GM21786 (cell line): ENCODE results near the gene NFIB.

ENCODE experiments used
- ATAC-seq: cut with Tn5 transposase; IDR thresholded peaks from one replicate; pipeline ENCODE4 v1.9.1; 2021; ENCODE audit not compliant: unreplicated experiment

Gene NFIB

GRCh38 chr9:14158916-14159315 lies 155.0 kb downstream of the NFIB start:
- ATAC-seq: no peak

DNA sequence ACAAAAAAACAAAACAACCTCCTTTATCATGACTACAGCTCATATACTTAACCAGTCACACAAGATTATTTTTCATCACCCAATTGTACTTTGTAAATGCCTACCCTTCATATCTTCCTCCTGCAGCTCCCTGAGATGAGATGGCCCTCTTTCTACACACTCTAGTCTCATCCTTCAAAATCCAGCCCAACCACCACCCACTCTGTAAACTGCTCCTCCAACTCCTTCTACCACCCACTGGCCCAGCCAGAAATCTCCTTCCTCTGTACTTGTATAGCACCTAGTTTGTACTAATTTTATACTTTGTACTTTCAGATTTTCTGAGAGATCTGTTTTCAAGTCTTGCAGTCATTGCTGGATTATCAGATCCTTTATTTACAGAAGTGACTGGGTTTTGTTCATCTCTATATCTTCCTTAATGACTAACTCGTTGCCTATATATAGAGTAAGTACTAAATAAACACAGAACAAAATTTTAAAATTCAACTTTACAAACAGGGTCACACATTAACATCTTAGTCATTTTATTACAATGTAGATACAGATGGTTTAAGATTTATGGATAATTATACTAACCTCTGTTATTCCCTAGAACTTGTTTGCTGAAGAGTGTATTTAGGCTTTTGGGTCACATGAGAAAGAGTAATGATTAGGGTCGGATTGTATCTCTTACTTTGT lies 155.7 kb downstream of the NFIB start:
- ATAC-seq: no peak

- no peak for ATAC-seq
These were observed 156.8 kb downstream of the NFIB start for GRCh38 chr9:14157191-14157590.

GRCh38 chr9:14156046-14156445 lies 157.9 kb downstream of the NFIB start:
- peak; percentile 93 for ATAC-seq

DNA sequence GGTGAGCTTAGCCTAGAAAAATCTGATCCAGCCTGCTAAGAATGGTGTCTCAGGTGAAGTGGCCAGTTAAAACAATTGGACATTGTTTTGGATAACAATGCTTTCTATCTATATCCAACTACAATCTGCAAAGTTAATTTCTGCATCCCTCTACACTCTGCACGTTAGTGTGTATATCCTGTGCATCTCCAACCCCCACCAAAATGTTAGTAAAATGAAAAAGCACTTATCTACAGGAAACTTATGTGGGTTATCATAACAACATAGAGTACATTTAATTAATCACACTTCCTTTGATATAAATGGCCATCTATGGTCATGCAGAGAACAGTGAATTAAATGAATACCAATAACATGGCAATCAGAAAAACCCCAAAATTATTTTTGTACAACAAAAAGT lies 158.7 kb downstream of the NFIB start:
- ATAC-seq: no peak

- ATAC-seq: no peak
These were observed 160.6 kb downstream of the NFIB start for GRCh38 chr9:14153310-14153720.

- no peak for ATAC-seq
These were observed 162.5 kb downstream of the NFIB start for GRCh38 chr9:14151451-14151850.

DNA sequence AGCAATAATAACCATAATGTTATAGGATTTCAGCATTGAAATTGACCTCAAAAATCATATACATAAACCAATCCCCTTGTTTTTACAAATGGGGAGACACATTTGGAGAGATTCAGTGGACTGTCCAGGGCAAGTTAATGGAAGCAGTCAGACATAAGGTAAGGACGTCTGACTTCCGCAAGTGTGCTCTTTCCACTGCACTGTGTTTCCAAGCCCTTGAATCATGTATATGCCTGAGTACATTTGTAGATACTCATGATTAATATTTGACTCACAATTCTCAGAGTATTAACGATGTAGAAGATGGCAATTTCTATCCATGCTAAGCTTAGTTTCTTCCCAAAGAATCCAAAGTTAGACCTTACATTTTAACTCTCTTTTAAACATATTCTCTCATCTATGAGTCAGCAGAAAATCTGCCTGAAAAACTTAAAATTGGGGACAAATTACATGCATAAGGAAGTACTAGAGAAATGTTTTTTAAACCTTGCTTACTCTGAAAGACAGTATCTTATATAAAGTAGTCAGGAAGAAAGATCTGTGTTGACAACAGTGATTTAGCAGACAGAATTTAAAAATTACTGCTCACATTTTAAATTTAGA lies 165.3 kb downstream of the NFIB start:
- ATAC-seq: no peak

GRCh38 chr9:14147738-14148137 lies 166.2 kb downstream of the NFIB start:
- ATAC-seq: no peak

DNA sequence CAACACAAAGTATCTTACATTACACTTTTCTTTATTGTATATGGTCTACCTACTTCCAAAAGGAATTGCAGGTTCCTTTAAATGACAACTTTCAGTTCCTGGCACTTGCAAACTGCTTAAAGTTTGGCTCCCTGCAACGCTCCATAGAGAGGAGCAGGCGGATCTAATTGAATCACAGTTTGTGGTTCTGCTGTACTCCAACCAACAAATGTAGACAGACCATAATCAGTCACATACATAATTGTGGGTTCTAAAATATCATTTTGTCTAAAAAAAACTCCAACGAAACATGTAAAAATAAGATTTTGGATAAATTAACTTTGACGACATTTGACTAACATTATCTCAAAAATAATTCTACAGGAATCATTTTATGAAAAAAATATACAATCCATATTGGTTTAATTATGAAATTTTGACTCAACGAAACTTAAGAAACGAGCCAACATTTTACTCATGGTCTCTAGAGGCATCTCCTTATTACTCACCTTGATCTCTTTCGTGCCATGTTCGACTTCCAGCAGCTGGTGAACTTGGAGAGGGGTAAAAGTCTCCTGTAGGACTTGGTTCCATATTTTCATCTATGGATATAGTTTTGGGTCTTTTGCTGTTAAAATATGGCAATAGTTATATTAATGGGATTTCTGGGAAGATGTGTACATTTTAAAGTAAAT lies 167.6 kb downstream of the NFIB start:
- no peak for ATAC-seq

- no peak for ATAC-seq
These were observed 169.7 kb downstream of the NFIB start for GRCh38 chr9:14144215-14144614.

DNA sequence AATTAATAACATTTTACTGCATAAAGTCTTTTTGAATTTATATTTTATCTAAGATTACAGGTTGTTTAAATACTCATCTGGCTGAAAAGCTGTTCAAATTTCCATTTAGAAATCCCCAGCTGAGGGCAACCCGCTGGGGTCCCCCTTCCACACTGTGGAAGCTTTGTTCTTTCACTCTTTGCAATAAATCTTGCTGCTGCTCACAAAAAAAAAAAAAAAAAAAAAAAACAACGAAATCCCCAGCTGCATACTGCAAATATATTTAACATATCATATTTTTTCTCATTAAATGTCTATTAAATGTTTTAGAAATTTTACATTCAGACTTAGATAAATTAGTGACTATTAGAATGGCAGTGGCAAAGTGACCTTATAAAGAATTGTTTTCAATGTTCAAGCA lies 172.2 kb downstream of the NFIB start:
- no peak for ATAC-seq

DNA sequence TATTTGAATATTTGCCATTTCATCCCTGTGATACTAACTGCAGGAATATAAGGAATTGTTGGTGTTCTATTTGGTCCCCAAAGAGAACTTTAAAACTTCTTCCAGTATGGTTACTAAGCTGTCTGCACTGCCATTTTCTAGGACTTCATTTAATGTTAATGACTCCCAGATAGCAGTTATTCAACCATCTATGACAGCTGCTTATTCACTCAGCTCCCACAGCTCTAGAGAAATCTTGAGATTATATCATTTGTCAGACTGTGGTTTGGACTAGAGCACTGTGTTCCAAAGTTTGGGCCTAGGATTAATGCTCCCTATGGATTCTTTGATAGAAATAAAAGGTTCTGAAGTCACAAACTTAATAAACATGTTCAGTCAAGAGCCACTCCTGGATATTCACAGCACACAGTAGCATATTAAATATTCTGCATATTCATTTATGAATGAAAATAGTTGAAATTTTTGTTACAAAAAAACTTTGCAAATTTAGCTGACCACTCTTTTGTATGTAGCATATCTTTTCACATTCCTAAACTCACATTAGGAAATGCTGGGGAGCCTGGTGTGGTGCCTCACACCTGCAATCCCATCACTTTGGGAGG lies 173.7 kb downstream of the NFIB start:
- ATAC-seq: no peak

DNA sequence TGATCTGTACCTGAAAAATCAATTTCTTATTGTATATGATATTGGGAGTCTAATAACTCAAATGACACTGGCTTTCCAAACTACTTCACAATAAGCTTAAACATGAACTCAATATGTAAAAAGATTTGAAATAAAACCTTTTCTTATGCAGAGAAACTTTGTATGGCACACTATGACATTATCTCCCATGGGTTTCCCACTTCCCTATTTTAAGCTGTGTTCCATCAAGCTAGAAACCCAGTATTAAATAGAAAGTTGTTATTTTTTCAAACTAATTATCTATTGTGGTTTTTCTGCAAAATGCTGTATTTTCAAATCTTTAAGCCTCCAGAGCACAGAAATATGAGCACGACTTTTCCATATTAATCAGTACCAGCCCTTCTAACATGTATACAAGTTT lies 174.7 kb downstream of the NFIB start:
- no peak for ATAC-seq

- no peak for ATAC-seq
These were observed 177.1 kb downstream of the NFIB start for GRCh38 chr9:14136646-14137370.

DNA sequence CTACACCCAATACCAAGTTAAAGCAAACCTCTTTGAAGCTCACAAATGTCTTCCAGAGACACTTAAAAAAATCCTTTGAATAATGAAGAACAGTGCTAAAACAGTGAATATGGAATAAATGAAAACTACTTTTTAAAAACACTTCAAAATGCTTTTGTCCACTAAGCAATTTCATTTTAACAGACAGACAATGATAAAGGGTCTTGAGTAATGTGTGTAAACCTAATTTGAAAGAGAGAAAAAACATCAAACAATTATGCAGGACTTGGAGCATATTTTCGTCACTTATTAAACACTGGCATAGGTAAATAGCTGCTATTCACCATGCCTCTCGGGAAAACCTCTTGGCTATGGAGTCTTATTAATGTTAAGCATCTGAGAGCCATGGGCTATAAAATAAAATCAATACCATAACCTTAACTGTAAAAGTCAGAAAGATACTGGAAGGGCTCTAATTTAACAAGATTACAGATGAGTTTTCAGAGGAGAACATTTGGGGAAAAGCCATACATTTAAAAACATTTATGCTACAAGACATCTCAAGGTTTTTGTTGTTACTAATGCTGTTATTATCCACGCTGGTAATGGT lies 177.8 kb downstream of the NFIB start:
- ATAC-seq: no peak

GRCh38 chr9:14135421-14135820 lies 178.5 kb downstream of the NFIB start:
- ATAC-seq: no peak

DNA sequence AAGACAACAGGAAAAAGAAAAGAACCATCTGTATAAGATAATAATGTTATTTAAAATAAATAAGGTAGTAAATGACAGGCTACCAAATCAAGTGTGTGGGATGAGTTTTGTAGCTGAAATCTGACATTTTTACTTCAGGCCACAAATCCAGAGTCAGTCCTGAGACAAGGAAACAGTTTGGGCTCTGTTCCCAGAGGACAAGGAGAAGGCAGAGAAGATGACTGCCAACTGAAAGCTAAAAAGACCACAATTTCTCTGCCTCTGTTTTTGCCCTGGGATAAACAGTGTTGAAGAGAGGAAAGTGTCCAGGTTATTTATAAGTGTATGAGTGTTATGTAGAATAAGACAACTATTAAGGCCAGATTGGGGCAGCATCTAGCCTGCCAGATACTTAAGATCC lies 180.5 kb downstream of the NFIB start:
- no peak for ATAC-seq

DNA sequence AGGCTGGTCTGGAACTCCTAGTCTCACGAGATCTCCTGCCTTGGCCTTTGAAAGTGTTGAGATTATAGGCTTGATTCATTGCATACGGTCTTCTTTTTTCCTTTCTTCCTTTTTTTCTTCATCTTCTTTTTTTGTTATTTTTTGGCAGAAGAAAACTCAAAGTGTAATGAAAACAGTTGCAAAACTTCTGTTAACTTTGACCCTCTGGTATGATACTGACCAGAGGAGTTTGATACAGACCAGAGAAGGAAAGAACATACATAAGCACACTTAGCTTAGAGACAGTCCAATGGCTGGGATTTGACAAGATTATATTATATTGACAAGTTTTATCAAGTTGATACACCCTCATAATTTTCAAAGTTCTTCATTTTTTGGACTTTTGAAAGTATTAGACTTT lies 181.2 kb downstream of the NFIB start:
- ATAC-seq: no peak

DNA sequence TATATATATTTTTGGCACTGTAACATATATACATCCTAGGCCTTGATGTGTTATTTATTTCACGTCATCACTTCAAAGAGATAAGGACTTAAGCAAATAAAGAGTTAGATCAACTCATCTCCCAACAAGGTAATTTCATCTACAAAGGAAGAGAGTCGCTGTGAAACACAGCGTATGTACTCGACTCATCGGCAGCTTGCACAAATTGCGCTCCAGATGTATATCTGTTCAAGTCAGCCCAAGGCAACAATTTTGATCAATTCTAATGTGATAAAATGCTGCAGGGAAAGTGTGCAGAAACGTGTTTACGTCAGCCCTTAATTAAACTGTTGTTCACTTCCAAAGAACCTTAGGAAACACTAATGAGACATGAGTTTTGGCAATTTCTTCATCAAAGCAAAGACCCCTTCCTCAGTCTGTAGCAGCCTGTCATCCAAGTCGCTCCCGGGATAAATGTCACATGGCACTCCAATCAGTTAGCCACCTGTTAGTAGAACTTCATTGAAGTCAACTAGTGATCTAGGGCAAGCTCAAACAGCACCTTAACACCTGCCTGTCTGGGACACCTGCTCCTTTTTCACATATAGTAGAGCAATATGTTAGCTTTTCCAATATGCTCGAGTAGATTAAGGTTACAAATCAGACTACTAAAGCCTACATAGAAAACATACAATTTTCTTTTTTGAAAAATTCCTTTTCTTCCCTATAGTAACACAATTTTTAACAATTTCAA lies 182.4 kb downstream of the NFIB start:
- no peak for ATAC-seq
